Ishikawa (cell line): ENCODE measurements around the gene GTPBP3.
A peak's percentile ranks its signal among the peaks of the same experiment; 100 is the strongest.

Experiments
- CEBPB ChIP-seq: IDR thresholded peaks from 2 replicates; pipeline ENCODE4 v1.6.1; 2012
- CREB1 ChIP-seq: IDR thresholded peaks from 2 replicates; pipeline ENCODE4 v1.6.1; 2012; ENCODE audit warnings: low read depth
- EGR1 ChIP-seq: IDR thresholded peaks from 2 replicates; pipeline ENCODE4 v1.6.1; 2012
- EP300 ChIP-seq: IDR thresholded peaks from 2 replicates; pipeline ENCODE4 v1.6.1; 2012; ENCODE audit warnings: borderline replicate concordance
- FOXM1 ChIP-seq: IDR thresholded peaks from 2 replicates; pipeline ENCODE4 v1.6.1; 2012; ENCODE audit warnings: low read depth, borderline replicate concordance
- MAX ChIP-seq: IDR thresholded peaks from 2 replicates; pipeline ENCODE4 v1.6.1; 2012
- NFIC ChIP-seq: IDR thresholded peaks from 2 replicates; pipeline ENCODE4 v1.6.1; 2012
- RAD21 ChIP-seq: IDR thresholded peaks from 2 replicates; pipeline ENCODE4 v1.6.1; 2012; ENCODE audit warnings: low read depth
- REST ChIP-seq: IDR thresholded peaks from 2 replicates; pipeline ENCODE4 v1.6.1; 2012; ENCODE audit warnings: low read depth, mild to moderate bottlenecking
- TAF1 ChIP-seq: IDR thresholded peaks from 2 replicates; pipeline ENCODE4 v1.6.1; 2012; ENCODE audit warnings: low read depth, mild to moderate bottlenecking
- TCF12 ChIP-seq: IDR thresholded peaks from 2 replicates; pipeline ENCODE4 v1.6.1; 2012; ENCODE audit warnings: low read depth
- TEAD4 ChIP-seq: IDR thresholded peaks from 2 replicates; pipeline ENCODE4 v1.6.1; 2012
- YY1 ChIP-seq: IDR thresholded peaks from 2 replicates; pipeline ENCODE4 v1.6.1; 2012; ENCODE audit warnings: low read depth
- ZBTB7A ChIP-seq: IDR thresholded peaks from 2 replicates; pipeline ENCODE4 v1.6.1; 2012; ENCODE audit warnings: low read depth
- TF ChIP-seq, protein P1 (sequence below): IDR thresholded peaks from 2 replicates; pipeline ENCODE4 v1.6.1; 2012

GTPBP3 gene

DNA sequence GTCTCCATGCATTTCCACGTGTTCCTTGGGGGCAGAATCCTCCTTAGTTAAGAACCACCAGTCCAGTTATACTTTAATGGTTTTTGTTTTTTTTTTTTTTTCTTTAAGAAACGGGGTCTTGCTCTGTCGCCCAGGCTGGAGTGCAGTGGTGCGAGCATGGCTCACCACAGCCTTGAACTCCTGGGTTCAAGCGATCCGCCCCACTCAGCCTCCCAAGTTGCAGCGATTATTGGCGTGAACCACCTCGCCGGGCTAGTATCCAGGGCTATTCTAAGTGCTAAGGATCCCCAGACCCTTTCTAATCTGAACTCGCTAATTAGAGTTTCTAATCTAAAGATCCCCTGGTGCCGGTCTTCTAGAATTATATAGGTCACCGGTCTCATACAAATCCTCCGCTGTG, 43.7 kb upstream of the GTPBP3 start:
- TF ChIP-seq TEAD4, result no peak
- no peak for TF ChIP-seq RAD21
- TF ChIP-seq EGR1, result no peak
- no peak for TF ChIP-seq TCF12
- no peak for TF ChIP-seq REST
- TF ChIP-seq TAF1, result no peak
- TF ChIP-seq MAX, result no peak
- TF ChIP-seq FOXM1, result no peak
- TF ChIP-seq ZBTB7A, result no peak
- no peak for TF ChIP-seq CEBPB
- no peak for TF ChIP-seq NFIC
- no peak for TF ChIP-seq EP300

GRCh38 chr19:17294051-17294891, 43.1 kb upstream of the GTPBP3 start:
- no peak for TF ChIP-seq CEBPB
- no peak for TF ChIP-seq TCF12
- TF ChIP-seq MAX, result 0 out of 2 replicates have a peak, but pooled peaks have one; percentile 47
- TF ChIP-seq EP300, result no peak
- no peak for TF ChIP-seq NFIC
- TF ChIP-seq REST, result no peak
- TF ChIP-seq CREB1, result no peak
- no peak for TF ChIP-seq YY1

- TF ChIP-seq EP300 (no peak), MAX (no peak), FOXM1 (no peak), EGR1 (no peak), YY1 (no peak), RAD21 (no peak), ZBTB7A (no peak), CEBPB (no peak), TAF1 (no peak), TEAD4 (no peak), REST (no peak), NFIC (no peak), CREB1 (no peak), TCF12 (no peak)
- TF ChIP-seq, protein P1, sequence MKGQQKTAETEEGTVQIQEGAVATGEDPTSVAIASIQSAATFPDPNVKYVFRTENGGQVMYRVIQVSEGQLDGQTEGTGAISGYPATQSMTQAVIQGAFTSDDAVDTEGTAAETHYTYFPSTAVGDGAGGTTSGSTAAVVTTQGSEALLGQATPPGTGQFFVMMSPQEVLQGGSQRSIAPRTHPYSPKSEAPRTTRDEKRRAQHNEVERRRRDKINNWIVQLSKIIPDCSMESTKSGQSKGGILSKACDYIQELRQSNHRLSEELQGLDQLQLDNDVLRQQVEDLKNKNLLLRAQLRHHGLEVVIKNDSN, result no peak
These were observed 41.1 kb upstream of the GTPBP3 start for GRCh38 chr19:17296273-17296672.

- TF ChIP-seq TAF1 (no peak), FOXM1 (no peak), REST (no peak), MAX (no peak), ZBTB7A (no peak), CREB1 (no peak), YY1 (no peak), CEBPB (no peak), TEAD4 (no peak), NFIC (no peak), TCF12 (no peak), EP300 (no peak), RAD21 (no peak), EGR1 (no peak)
- TF ChIP-seq, protein P1, result no peak
These were observed 40.4 kb upstream of the GTPBP3 start for GRCh38 chr19:17296976-17297375.
